K562 (cell line): ENCODE results near the gene BLOC1S3. TPM values are rescaled to one million over a fixed set of nuclear protein-coding genes. Genes with fewer than 3 reads are reported as not detected.

Experiments used
- ARHGAP35 ChIP-seq: fragments of 450-650 bp; IDR thresholded peaks from 2 replicates; pipeline ENCODE4 v1.6.1; 2018; ENCODE audit not compliant: partially characterized antibody
- DEAF1 ChIP-seq: fragments of 450-650 bp; formaldehyde crosslinking; IDR thresholded peaks from 2 replicates; pipeline ENCODE4 v1.4.0; 2020; ENCODE audit warnings: mild to moderate bottlenecking, moderate library complexity
- GATA2 ChIP-seq: sonication (generic); formaldehyde crosslinking; IDR thresholded peaks from 2 replicates; pipeline ENCODE4 v1.4.0; 2020; ENCODE audit warnings: mild to moderate bottlenecking, missing genetic modification reagents
- GMEB1 ChIP-seq: fragments of 250-450 bp; sonication (Bioruptor Pico); IDR thresholded peaks from 2 replicates; pipeline ENCODE4 v1.4.0; 2020; ENCODE audit warnings: mild to moderate bottlenecking
- IRF9 ChIP-seq: fragments of 450-650 bp; IDR thresholded peaks from 2 replicates; pipeline ENCODE4 v1.6.1; 2016; ENCODE audit warnings: missing biosample characterization, missing genetic modification characterization
- LARP7 ChIP-seq: fragments of 450-650 bp; IDR thresholded peaks from 2 replicates; pipeline ENCODE4 v1.6.1; 2016
- MCM7 ChIP-seq, 2 experiments: fragments of 450-650 bp; IDR thresholded peaks; 2 replicates each; pipeline ENCODE4 v1.6.1; 2016 to 2018
- PRPF4 ChIP-seq: fragments of 200-400 bp; formaldehyde crosslinking; IDR thresholded peaks from one replicate; pipeline ENCODE4 v1.6.1; 2017; ENCODE audit warnings: low read length, low read depth, mild to moderate bottlenecking; ENCODE audit not compliant: insufficient read depth, poor library complexity, severe bottlenecking
- RNF219 ChIP-seq: fragments of 250-450 bp; sonication (Bioruptor Pico); IDR thresholded peaks from 2 replicates; pipeline ENCODE4 v1.5.0; 2022; ENCODE audit warnings: mild to moderate bottlenecking
- TEAD2 ChIP-seq: fragments of 450-650 bp; IDR thresholded peaks from 2 replicates; pipeline ENCODE4 v1.6.1; 2016; ENCODE audit warnings: missing genetic modification characterization, control low read depth, missing compliant biosample characterization
- ZNF133 ChIP-seq: fragments of 250-450 bp; sonication (Bioruptor Pico); IDR thresholded peaks from 2 replicates; pipeline ENCODE4 v1.4.0; 2020; ENCODE audit warnings: mild to moderate bottlenecking
- ZNF140 ChIP-seq: fragments of 250-450 bp; sonication (Bioruptor Pico); IDR thresholded peaks from 2 replicates; pipeline ENCODE4 v1.8.0; 2021; ENCODE audit warnings: moderate library complexity, mild to moderate bottlenecking, inconsistent platforms
- ZNF212 ChIP-seq: fragments of 450-650 bp; formaldehyde crosslinking; IDR thresholded peaks from 2 replicates; pipeline ENCODE4 v1.4.0; 2020; ENCODE audit warnings: mild to moderate bottlenecking
- ZNF347 ChIP-seq: fragments of 450-650 bp; formaldehyde crosslinking; IDR thresholded peaks from 2 replicates; pipeline ENCODE4 v1.4.0; 2020; ENCODE audit warnings: low read depth, mild to moderate bottlenecking, moderate library complexity
- ZNF41 ChIP-seq: fragments of 250-450 bp; sonication (Bioruptor Pico); conservative IDR thresholded peaks from 2 replicates; pipeline ENCODE4 v1.4.0; 2020; ENCODE audit warnings: mild to moderate bottlenecking
- ZNF655 ChIP-seq: fragments of 250-450 bp; sonication (Bioruptor Pico); IDR thresholded peaks from 2 replicates; pipeline ENCODE4 v1.5.0; 2021
- polyA plus RNA-seq, 8 experiments: library from polyadenylated mRNA; depleted of rRNA in 4 of 8; stranded (reverse) in 5 of 8; unstranded in 3 of 8; fragments of >200 nt; fragmentation: Nextera tagmentation in 2 of 8; fragmentation: Illumina TruSeq in 1 of 8; extraction: Ambion mirVana in 2 of 8; extraction: Trizol in 1 of 8; gene quantifications; 2 replicates each; pipeline versions ENCODE4 v1.2.1 to v1.2.3, GENCODE V29; 2011 to 2014; ENCODE audit warnings: inconsistent platforms in 1 of 8, missing spikeins in 1 of 8
- total RNA-seq, 7 experiments: library from RNA; depleted of rRNA in 6 of 7; stranded (reverse); fragments of >200 nt in 6 of 7; fragmentation: Illumina TruSeq in 2 of 7; extraction: Trizol in 2 of 7; gene quantifications; 2 replicates each; pipeline versions ENCODE4 v1.2.1 to v1.2.3, GENCODE V29; 2011 to 2021; ENCODE audit warnings: low replicate concordance in 1 of 7
- TF ChIP-seq, protein P1 (sequence below): fragments of 250-450 bp; sonication (Bioruptor Pico); IDR thresholded peaks from 2 replicates; pipeline ENCODE4 v1.5.0; 2021; ENCODE audit warnings: mild to moderate bottlenecking, moderate library complexity

The BLOC1S3 gene
- total and polyA plus RNA-seq, 9 of the 15 experiments (the other 6 are each of a cell fraction or from before 2014, with no cell fraction given) = 3.9 to 20.2 (median 10.4) TPM

DNA sequence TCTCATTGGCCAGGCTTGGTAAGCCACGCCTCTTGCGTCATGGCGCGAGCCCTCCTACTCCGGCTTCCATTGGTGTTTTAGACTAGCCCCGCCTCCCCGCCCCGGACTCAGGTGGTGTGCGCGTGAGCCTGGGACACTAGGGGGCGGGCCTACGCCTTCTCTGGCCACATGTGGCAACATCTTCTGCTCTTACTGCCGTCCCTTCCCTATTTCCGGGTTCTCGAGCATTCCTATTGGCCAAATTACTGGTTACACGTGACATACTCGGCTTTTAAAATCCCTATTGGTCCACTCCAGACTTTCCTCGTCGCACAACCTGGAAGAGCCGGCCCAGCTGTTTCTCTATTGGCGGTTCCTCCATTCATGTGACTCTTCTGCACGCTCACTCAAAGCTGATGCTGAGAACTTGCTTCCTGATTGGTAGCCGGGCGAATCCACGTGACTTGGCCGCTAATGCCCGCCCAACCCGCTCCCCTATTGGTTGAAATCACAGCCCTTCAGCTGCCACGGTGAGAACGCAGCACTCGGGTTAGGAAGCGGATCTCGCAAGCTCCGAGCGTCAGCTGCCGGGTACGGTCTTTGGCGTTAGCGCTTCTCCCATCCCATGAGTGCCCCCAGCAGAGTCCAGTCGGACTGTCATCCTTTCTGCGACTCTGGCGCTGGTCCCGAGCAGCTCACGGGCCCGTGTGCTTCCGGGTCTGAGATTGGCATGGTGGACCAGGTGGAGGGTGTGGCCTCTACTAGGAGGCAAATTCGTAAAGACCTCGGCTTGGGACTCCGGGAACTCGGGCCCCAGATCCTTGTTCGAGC is at the start of gene BLOC1S3 (continued):
- no peak for TF ChIP-seq ARHGAP35
- no peak for TF ChIP-seq ZNF41 (CRISPR knock-in tag)
- no peak for TF ChIP-seq DEAF1 (CRISPR knock-in tag)
- TF ChIP-seq ZNF133 (CRISPR knock-in tag) = no peak
- no peak for TF ChIP-seq IRF9 (tag)
- no peak for TF ChIP-seq RNF219
- no peak for TF ChIP-seq GATA2
- no peak for TF ChIP-seq LARP7
- no peak for TF ChIP-seq ZNF347 (CRISPR knock-in tag)
- TF ChIP-seq MCM7 (IDR thresholded peaks at IDR 0.05) = no peak
- TF ChIP-seq ZNF655 (CRISPR knock-in tag) = no peak
- TF ChIP-seq ZNF212 = no peak
- TF ChIP-seq, protein P1, sequence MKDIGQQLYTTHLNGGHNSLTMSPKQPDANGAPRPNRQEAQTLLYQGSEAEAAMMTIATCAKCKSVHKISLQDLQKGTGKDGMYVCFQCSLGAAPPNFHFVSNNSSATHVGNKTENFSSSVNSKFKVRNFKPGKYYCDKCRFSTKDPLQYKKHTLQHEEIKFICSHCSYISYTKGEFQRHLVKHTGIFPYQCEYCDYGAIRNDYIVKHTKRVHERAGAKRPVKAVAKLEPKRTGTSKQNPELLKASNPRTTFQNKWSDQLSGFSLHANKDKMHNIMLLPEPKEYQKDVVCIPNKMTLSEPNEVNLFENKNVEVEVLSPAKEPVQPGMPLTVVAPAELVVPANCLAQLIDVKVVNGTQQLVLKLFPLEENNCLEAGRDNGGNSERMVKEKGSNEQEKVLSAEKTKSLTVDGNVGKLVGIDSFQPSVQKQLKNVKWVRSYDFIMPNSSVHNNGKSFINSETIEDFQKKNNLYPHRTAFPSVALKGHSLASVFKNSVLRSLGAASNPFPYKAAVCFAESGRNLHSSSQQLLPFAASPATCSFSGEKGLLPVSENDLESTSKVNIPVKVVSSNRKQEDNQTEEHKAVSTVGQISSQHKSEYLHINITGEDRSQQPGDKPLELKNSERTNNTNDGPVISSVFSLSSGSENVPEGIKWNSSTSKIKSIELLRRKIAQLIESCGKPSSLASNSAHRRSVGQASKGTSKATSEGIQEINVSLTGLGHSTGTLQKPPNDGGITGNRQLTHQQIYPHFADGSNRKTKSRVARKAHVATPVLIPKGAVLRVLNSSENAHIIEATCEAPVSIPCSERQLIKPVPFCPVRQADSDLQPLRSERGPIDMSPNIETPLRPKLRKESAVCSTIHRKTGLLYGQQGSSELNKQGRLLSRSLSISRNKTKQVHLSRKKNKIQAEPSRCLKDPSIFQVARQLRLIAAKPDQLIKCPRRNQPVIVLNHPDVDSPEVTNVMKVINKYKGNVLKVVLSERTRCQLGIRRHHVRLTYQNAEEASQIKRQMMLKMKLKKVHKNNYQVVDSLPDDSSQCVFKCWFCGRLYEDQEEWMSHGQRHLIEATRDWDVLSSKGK (CRISPR knock-in tag) = no peak
- TF ChIP-seq TEAD2 (tag) = no peak
- peak; percentile 52 for TF ChIP-seq GMEB1
- TF ChIP-seq ZNF140 = no peak
- no peak for TF ChIP-seq PRPF4
